HL-60 (cell line): ENCODE measurements around the gene ZSWIM6.

Source experiments
- DNase-seq, 2 experiments: peaks; one replicate each; pipeline ENCODE4 v3.0.0-alpha.2; 2010 to 2020; ENCODE audit warnings: low read depth in 1 of 2, low spot score in 1 of 2
- H3K27ac ChIP-seq: fragments of 250-450 bp; sonication (Bioruptor Pico); replicated peaks from 2 replicates; pipeline ENCODE4 v1.5.1; 2020; ENCODE audit warnings: mild to moderate bottlenecking, moderate library complexity
- H3K27me3 ChIP-seq: fragments of 250-450 bp; sonication (Bioruptor Pico); 2 replicates; pipeline ENCODE4 v1.5.1; 2021; ENCODE audit warnings: mild to moderate bottlenecking, moderate library complexity; ENCODE audit not compliant: insufficient read depth, poor library complexity, severe bottlenecking
- H3K4me3 ChIP-seq: replicated peaks from 2 replicates; pipeline ENCODE4 v1.5.1; 2011; ENCODE audit warnings: mild to moderate bottlenecking, control low read depth, low read length; ENCODE audit not compliant: insufficient read depth
- CTCF ChIP-seq: IDR thresholded peaks from one replicate; pipeline ENCODE4 v1.5.1; 2011; ENCODE audit warnings: low read length, control low read depth, inconsistent platforms; ENCODE audit not compliant: insufficient read depth
- GABPA ChIP-seq: IDR thresholded peaks from 2 replicates; pipeline ENCODE4 v1.6.1; 2012; ENCODE audit warnings: low read depth
- POLR2AphosphoS5 ChIP-seq: IDR thresholded peaks from 2 replicates; pipeline ENCODE4 v1.6.1; 2012; ENCODE audit warnings: low read depth
- REST ChIP-seq: IDR thresholded peaks from 2 replicates; pipeline ENCODE4 v1.6.1; 2012; ENCODE audit warnings: low read depth; ENCODE audit not compliant: insufficient replicate concordance
- SPI1 ChIP-seq: IDR thresholded peaks from 2 replicates; pipeline ENCODE4 v1.6.1; 2012; ENCODE audit warnings: low read depth, mild to moderate bottlenecking, borderline replicate concordance

ZSWIM6 gene

GRCh38 chr5:61570767-61571166 lies 238.7 kb downstream of the ZSWIM6 start:
- Histone ChIP-seq H3K27me3 (no peaks in the 10 kb centered on the region), H3K27ac (no peak overlapping the region), H3K4me3 (no peak overlapping the region)
- no peak for DNase-seq
- no peak for TF ChIP-seq CTCF
- TF ChIP-seq POLR2AphosphoS5: no peak
- TF ChIP-seq REST: no peak
- TF ChIP-seq SPI1: no peak
- no peak for TF ChIP-seq GABPA

GRCh38 chr5:61572959-61573358 lies 240.9 kb downstream of the ZSWIM6 start:
- no peak overlapping the region for H3K27ac ChIP-seq
- TF ChIP-seq POLR2AphosphoS5 (no peak), GABPA (no peak), REST (no peak), SPI1 (no peak), CTCF (no peak)
- H3K4me3 ChIP-seq: no peak overlapping the region
- no peaks in the 10 kb centered on the region for H3K27me3 ChIP-seq
- no peak for DNase-seq

- Histone ChIP-seq H3K27me3 (no peaks in the 10 kb centered on the region), H3K4me3 (no peak overlapping the region), H3K27ac (no peak overlapping the region)
- no peak for DNase-seq
- no peak for TF ChIP-seq CTCF
- no peak for TF ChIP-seq POLR2AphosphoS5
- TF ChIP-seq SPI1: no peak
- TF ChIP-seq REST: no peak
- TF ChIP-seq GABPA: no peak
Measured at GRCh38 chr5:61575103-61575502, 243.0 kb downstream of the ZSWIM6 start.
